Measurements from ENCODE around the gene PCOLCE2. TPM values are rescaled to one million over a fixed set of nuclear protein-coding genes. Genes with fewer than 3 reads are reported as not detected.

PCOLCE2 gene
- total and polyA plus RNA-seq, 2 of the 8 experiments (the other 6 are each of a cell fraction or from before 2014, with no cell fraction given): 11.1 to 12.6 TPM

GRCh38 chr3:142844339-142844977 is 44.4 kb downstream of the PCOLCE2 start:
- H3K14ac ChIP-seq (ENCODE audit: insufficient read length): no peak overlapping the region
- no peak overlapping the region for H2AK5ac ChIP-seq (ENCODE audit: low read depth, low read length)
- no peaks in the 10 kb centered on the region for H3K23me2 ChIP-seq (ENCODE audit: low read depth, low read length)
- no peak overlapping the region for H2BK20ac ChIP-seq (ENCODE audit: low read length)
- no peak overlapping the region for H3K9ac ChIP-seq (replicated peaks in 1 of 4; ENCODE audit: extremely low read depth in 1 of 4, low read depth in 3 of 4, low read length in 3 of 4)
- no peak overlapping the region for H3K18ac ChIP-seq (ENCODE audit: extremely low read depth, low read length)
- H2BK12ac ChIP-seq (ENCODE audit: low read depth, low read length): no peak overlapping the region
- no peaks in the 10 kb centered on the region for H3K79me1 ChIP-seq (ENCODE audit: low read depth, low read length)
- no peak overlapping the region for H4K5ac ChIP-seq (ENCODE audit: insufficient read length, low read depth, low read length)
- no peaks in the 10 kb centered on the region for H3K9me3 ChIP-seq (ENCODE audit: insufficient read depth in 2 of 2, low read depth in 1 of 2, low read length in 1 of 2)
- H3K4me2 ChIP-seq (ENCODE audit: insufficient read depth in 1 of 2, low read depth in 2 of 2, low read length in 2 of 2): no peak overlapping the region
- DNase-seq (ENCODE audit: low read depth in 1 of 2, low spot score in 2 of 2) (no peak), FAIRE-seq (peak; percentile 80)
- H2AFZ ChIP-seq (ENCODE audit: low read length): no peak overlapping the region
- no peaks in the 10 kb centered on the region for H3K27me3 ChIP-seq (replicated peaks in 1 of 4; ENCODE audit: control insufficient read depth in 3 of 4, extremely low read depth in 1 of 4, insufficient read depth in 3 of 4, low read length in 3 of 4)
- H4K20me1 ChIP-seq (replicated peaks in 1 of 2; ENCODE audit: control insufficient read depth in 1 of 2, insufficient read depth in 2 of 2, low read length in 2 of 2): no peaks in the 10 kb centered on the region
- H2BK15ac ChIP-seq (ENCODE audit: low read length): no peak overlapping the region
- H4K8ac ChIP-seq (ENCODE audit: extremely low read depth, insufficient read depth, low read length): no peak overlapping the region
- H3K23ac ChIP-seq (ENCODE audit: insufficient read length): no peak overlapping the region
- H3K27ac ChIP-seq (ENCODE audit: low read depth, low read length): no peak overlapping the region
- H3K36me3 ChIP-seq (ENCODE audit: control insufficient read depth in 2 of 4, insufficient read depth in 4 of 4, low read length in 3 of 4): peaks cover 0 to 6% (median 0%) of the 10 kb centered on the region in 4 experiments; a peak in 2 of 8 replicates
- no peak overlapping the region for H3K56ac ChIP-seq (replicated peaks; ENCODE audit: insufficient read length, low read depth, low read length)
- H3K79me2 ChIP-seq (ENCODE audit: control insufficient read depth in 1 of 2, insufficient read depth in 2 of 2, low read length in 2 of 2): no peaks in the 10 kb centered on the region
- H2BK120ac ChIP-seq (replicated peaks; ENCODE audit: low read depth, low read length): no peak overlapping the region
- ChIA-PET POLR2A (ENCODE audit: partially characterized antibody) (interaction anchor here (0.6 kb wide), 1 partner anchor 48 kb away, joined by 3 read pairs; no protein-coding TSS in a partner anchor), CTCF (ENCODE audit: partially characterized antibody) (interaction anchor here (0.6 to 3.2 kb wide), 19 partner anchors 9 to 1703 kb away, joined by 3 to 27 read pairs (median 4); no protein-coding TSS in a partner anchor)
- no peaks in the 10 kb centered on the region for H3K4me1 ChIP-seq (replicated peaks in 1 of 4; ENCODE audit: control insufficient read depth in 3 of 4, insufficient read depth in 4 of 4, low read length in 3 of 4)
- WGBS, 2 experiments (ENCODE audit: extremely low coverage in 1 of 2, insufficient coverage in 1 of 2, insufficient read length in 1 of 2, insufficient replicate concordance in 2 of 2, low coverage in 1 of 2, low lambda C conversion rate in 2 of 2, missing lambda C conversion rate in 1 of 2): 76% methylated on average over 4 of the region's 4 CpGs; no CpG with 5 or more reads in 1 of the 2 experiments
- H2BK5ac ChIP-seq (ENCODE audit: low read depth, low read length): no peak overlapping the region
- no peak overlapping the region for H3K4me3 ChIP-seq (ENCODE audit: extremely low read depth in 1 of 4, insufficient read depth in 2 of 4, low read depth in 3 of 4, low read length in 4 of 4)
- H3K4ac ChIP-seq (replicated peaks; ENCODE audit: insufficient read length, low read depth, low read length): no peak overlapping the region
- H4K91ac ChIP-seq (replicated peaks; ENCODE audit: insufficient read length, low read length): no peak overlapping the region

All from H1 (cell line).